Measurements from ENCODE around the gene FABP7. TPM values are rescaled to one million over a fixed set of nuclear protein-coding genes. Genes with fewer than 3 reads are reported as not detected.

FABP7 gene
- total and polyA plus RNA-seq, 5 donors from 2014 or later, result not detected

- Histone ChIP-seq H3K36me3 (ENCODE audit: control insufficient read depth, insufficient read depth, low read length) (no peaks in the 10 kb centered on the region), H3K27ac (ENCODE audit: insufficient read depth, low read length, poor library complexity, severe bottlenecking) (no peak overlapping the region), H3K9me3 (ENCODE audit: control insufficient read depth in 2 of 2, low read length in 2 of 2) (no peaks in the 10 kb centered on the region), H3K4me1 (ENCODE audit: control insufficient read depth, insufficient read depth, low read length, poor library complexity, severe bottlenecking) (no peaks in the 10 kb centered on the region), H3K4me3 (ENCODE audit: low read depth, low read length) (no peak overlapping the region), H3K27me3 (ENCODE audit: control insufficient read depth, insufficient read depth, low read length) (no peaks in the 10 kb centered on the region)
- Mint-ChIP-seq H3K27ac (no peak overlapping the region), H3K4me1 (no peaks in the 10 kb centered on the region), H3K27me3 (no peaks in the 10 kb centered on the region), H3K4me3 (no peak overlapping the region), H3K36me3 (no peaks in the 10 kb centered on the region), H3K9me3 (peaks cover 0 to 3% (median 0%) of the 10 kb centered on the region in 7 donors)
- ATAC-seq (ENCODE audit: low read depth in 2 of 2) (no peak), DNase-seq (no peak)
Measured at GRCh38 chr6:122825163-122825562, 45.6 kb downstream of the FABP7 start.

- no peak for ATAC-seq (ENCODE audit: low read depth in 2 of 2)
- Mint-ChIP-seq H3K27ac (no peak overlapping the region), H3K4me3 (no peak overlapping the region), H3K4me1 (no peaks in the 10 kb centered on the region), H3K27me3 (no peaks in the 10 kb centered on the region), H3K36me3 (no peaks in the 10 kb centered on the region), H3K9me3 (peaks cover 0 to 3% (median 0%) of the 10 kb centered on the region in 7 donors)
- Histone ChIP-seq H3K36me3 (ENCODE audit: control insufficient read depth, insufficient read depth, low read length) (no peaks in the 10 kb centered on the region), H3K4me3 (ENCODE audit: low read depth, low read length) (no peak overlapping the region), H3K4me1 (ENCODE audit: control insufficient read depth, insufficient read depth, low read length, poor library complexity, severe bottlenecking) (no peaks in the 10 kb centered on the region), H3K27ac (ENCODE audit: insufficient read depth, low read length, poor library complexity, severe bottlenecking) (no peak overlapping the region), H3K27me3 (ENCODE audit: control insufficient read depth, insufficient read depth, low read length) (no peaks in the 10 kb centered on the region), H3K9me3 (ENCODE audit: control insufficient read depth in 2 of 2, low read length in 2 of 2) (no peaks in the 10 kb centered on the region)
- DNase-seq, result no peak
Measured at GRCh38 chr6:122829456-122829855, 49.9 kb downstream of the FABP7 start.

- H3K4me3 ChIP-seq (ENCODE audit: low read depth, low read length), result no peak overlapping the region
- Mint-ChIP-seq H3K4me3 (no peak overlapping the region), H3K27me3 (no peaks in the 10 kb centered on the region), H3K4me1 (no peaks in the 10 kb centered on the region), H3K36me3 (no peaks in the 10 kb centered on the region), H3K27ac (no peak overlapping the region), H3K9me3 (peaks cover 0 to 3% (median 0%) of the 10 kb centered on the region in 7 donors)
- no peaks in the 10 kb centered on the region for H3K9me3 ChIP-seq (ENCODE audit: control insufficient read depth in 2 of 2, low read length in 2 of 2)
- no peaks in the 10 kb centered on the region for H3K4me1 ChIP-seq (ENCODE audit: control insufficient read depth, insufficient read depth, low read length, poor library complexity, severe bottlenecking)
- H3K27ac ChIP-seq (ENCODE audit: insufficient read depth, low read length, poor library complexity, severe bottlenecking), result no peak overlapping the region
- no peaks in the 10 kb centered on the region for H3K36me3 ChIP-seq (ENCODE audit: control insufficient read depth, insufficient read depth, low read length)
- DNase-seq (no peak), ATAC-seq (ENCODE audit: low read depth in 2 of 2) (no peak)
- no peaks in the 10 kb centered on the region for H3K27me3 ChIP-seq (ENCODE audit: control insufficient read depth, insufficient read depth, low read length)
Measured at GRCh38 chr6:122831511-122831910, 52.0 kb downstream of the FABP7 start.

GRCh38 chr6:122832459-122832858 lies 52.9 kb downstream of the FABP7 start:
- Histone ChIP-seq H3K27ac (ENCODE audit: insufficient read depth, low read length, poor library complexity, severe bottlenecking) (no peak overlapping the region), H3K36me3 (ENCODE audit: control insufficient read depth, insufficient read depth, low read length) (no peaks in the 10 kb centered on the region), H3K9me3 (ENCODE audit: control insufficient read depth in 2 of 2, low read length in 2 of 2) (no peaks in the 10 kb centered on the region), H3K27me3 (ENCODE audit: control insufficient read depth, insufficient read depth, low read length) (no peaks in the 10 kb centered on the region), H3K4me3 (ENCODE audit: low read depth, low read length) (no peak overlapping the region), H3K4me1 (ENCODE audit: control insufficient read depth, insufficient read depth, low read length, poor library complexity, severe bottlenecking) (no peaks in the 10 kb centered on the region)
- Mint-ChIP-seq H3K27ac (no peak overlapping the region), H3K4me3 (no peak overlapping the region), H3K4me1 (no peaks in the 10 kb centered on the region), H3K9me3 (peaks cover 0 to 2% (median 0%) of the 10 kb centered on the region in 7 donors), H3K27me3 (no peaks in the 10 kb centered on the region), H3K36me3 (no peaks in the 10 kb centered on the region)
- no peak for DNase-seq
- ATAC-seq (ENCODE audit: low read depth in 2 of 2), result no peak

- ATAC-seq (ENCODE audit: low read depth in 2 of 2) (no peak), DNase-seq (no peak)
- Histone ChIP-seq H3K4me3 (ENCODE audit: low read depth, low read length) (no peak overlapping the region), H3K27ac (ENCODE audit: insufficient read depth, low read length, poor library complexity, severe bottlenecking) (no peak overlapping the region), H3K4me1 (ENCODE audit: control insufficient read depth, insufficient read depth, low read length, poor library complexity, severe bottlenecking) (no peaks in the 10 kb centered on the region), H3K36me3 (ENCODE audit: control insufficient read depth, insufficient read depth, low read length) (no peaks in the 10 kb centered on the region), H3K27me3 (ENCODE audit: control insufficient read depth, insufficient read depth, low read length) (no peaks in the 10 kb centered on the region), H3K9me3 (ENCODE audit: control insufficient read depth in 2 of 2, low read length in 2 of 2) (no peaks in the 10 kb centered on the region)
- H3K9me3 Mint-ChIP-seq, result peaks cover 0 to 2% (median 0%) of the 10 kb centered on the region in 7 donors
- no peak overlapping the region for H3K27ac Mint-ChIP-seq
- no peaks in the 10 kb centered on the region for H3K27me3 Mint-ChIP-seq
- H3K36me3 Mint-ChIP-seq, result no peaks in the 10 kb centered on the region
- no peaks in the 10 kb centered on the region for H3K4me1 Mint-ChIP-seq
- no peak overlapping the region for H3K4me3 Mint-ChIP-seq
Measured at GRCh38 chr6:122833021-122833491, 53.5 kb downstream of the FABP7 start.

Other genes with a start within 250 kb of the FABP7 start
- 0.62 TPM for gene PKIB, start 169.3 kb upstream of the FABP7 start, total RNA-seq
- under 1 TPM in 3 of 4 donors, not detected in 1; 0.32 to 0.95 (median 0.72) TPM for gene PKIB, start 169.3 kb upstream of the FABP7 start, polyA plus RNA-seq
- not detected for gene SMPDL3A, start 9.5 kb downstream of the FABP7 start, total RNA-seq
- under 1 TPM in 1 of 4 donors, not detected in 3; 0.22 TPM for gene SMPDL3A, start 9.5 kb downstream of the FABP7 start, polyA plus RNA-seq
- not detected for gene CLVS2, start 216.5 kb downstream of the FABP7 start, total RNA-seq
- not detected for gene CLVS2, start 216.5 kb downstream of the FABP7 start, polyA plus RNA-seq